Glutamatergic neuron (in vitro differentiated cells): ENCODE results near the gene SELENBP1. TPM values are rescaled to one million over a fixed set of nuclear protein-coding genes. Genes with fewer than 3 reads are reported as not detected.

Experiments used
- DNase-seq: peaks from one replicate; pipeline ENCODE4 v3.0.0; 2022
- H3K27ac Mint-ChIP-seq: one replicate; pipeline ENCODE4 v1.8.0; 2020; ENCODE audit warnings: mild to moderate bottlenecking, mixed read lengths, inconsistent platforms; ENCODE audit not compliant: unreplicated experiment
- H3K27me3 Mint-ChIP-seq: one replicate; pipeline ENCODE4 v1.8.0; 2020; ENCODE audit warnings: mild to moderate bottlenecking, moderate library complexity, mixed read lengths, inconsistent platforms; ENCODE audit not compliant: unreplicated experiment
- H3K36me3 Mint-ChIP-seq: one replicate; pipeline ENCODE4 v1.8.0; 2020; ENCODE audit warnings: mild to moderate bottlenecking, mixed read lengths, inconsistent platforms; ENCODE audit not compliant: unreplicated experiment
- H3K4me1 Mint-ChIP-seq: one replicate; pipeline ENCODE4 v1.8.0; 2020; ENCODE audit warnings: mild to moderate bottlenecking, low read depth, mixed read lengths, inconsistent platforms; ENCODE audit not compliant: unreplicated experiment
- H3K4me3 Mint-ChIP-seq: one replicate; pipeline ENCODE4 v1.8.0; 2020; ENCODE audit warnings: mild to moderate bottlenecking, mixed read lengths, inconsistent platforms; ENCODE audit not compliant: unreplicated experiment
- H3K9me3 Mint-ChIP-seq: one replicate; pipeline ENCODE4 v1.8.0; 2020; ENCODE audit warnings: mild to moderate bottlenecking, moderate library complexity, mixed read lengths, inconsistent platforms; ENCODE audit not compliant: unreplicated experiment
- long read RNA-seq: library from polyadenylated mRNA; unstranded; transcript quantifications from one replicate; pipeline ENCODE4 v2.0.0, GENCODE V29; 2020; ENCODE audit not compliant: unreplicated experiment
- total RNA-seq: library from RNA; stranded (reverse); fragmentation: NEBNext Ultra II Directional; extraction: Animal tissue kit (Norgen Biotek cat#: 25700); gene quantifications from one replicate; pipeline ENCODE4 v1.2.1, GENCODE V29; 2021; ENCODE audit not compliant: unreplicated experiment
- TF ChIP-seq, protein P1 (sequence below): fragments of 200-600 bp; sonication (generic); IDR thresholded peaks from one replicate; pipeline ENCODE4 v1.5.0; 2021; ENCODE audit not compliant: partially characterized antibody, unreplicated experiment

The SELENBP1 gene
- 2.9 TPM for total RNA-seq
- long read RNA-seq, partial matches to known transcripts, result 1 of 3 reads
- long read RNA-seq, other reads (novel, unspliced or antisense), result 0 of 3 reads

DNA sequence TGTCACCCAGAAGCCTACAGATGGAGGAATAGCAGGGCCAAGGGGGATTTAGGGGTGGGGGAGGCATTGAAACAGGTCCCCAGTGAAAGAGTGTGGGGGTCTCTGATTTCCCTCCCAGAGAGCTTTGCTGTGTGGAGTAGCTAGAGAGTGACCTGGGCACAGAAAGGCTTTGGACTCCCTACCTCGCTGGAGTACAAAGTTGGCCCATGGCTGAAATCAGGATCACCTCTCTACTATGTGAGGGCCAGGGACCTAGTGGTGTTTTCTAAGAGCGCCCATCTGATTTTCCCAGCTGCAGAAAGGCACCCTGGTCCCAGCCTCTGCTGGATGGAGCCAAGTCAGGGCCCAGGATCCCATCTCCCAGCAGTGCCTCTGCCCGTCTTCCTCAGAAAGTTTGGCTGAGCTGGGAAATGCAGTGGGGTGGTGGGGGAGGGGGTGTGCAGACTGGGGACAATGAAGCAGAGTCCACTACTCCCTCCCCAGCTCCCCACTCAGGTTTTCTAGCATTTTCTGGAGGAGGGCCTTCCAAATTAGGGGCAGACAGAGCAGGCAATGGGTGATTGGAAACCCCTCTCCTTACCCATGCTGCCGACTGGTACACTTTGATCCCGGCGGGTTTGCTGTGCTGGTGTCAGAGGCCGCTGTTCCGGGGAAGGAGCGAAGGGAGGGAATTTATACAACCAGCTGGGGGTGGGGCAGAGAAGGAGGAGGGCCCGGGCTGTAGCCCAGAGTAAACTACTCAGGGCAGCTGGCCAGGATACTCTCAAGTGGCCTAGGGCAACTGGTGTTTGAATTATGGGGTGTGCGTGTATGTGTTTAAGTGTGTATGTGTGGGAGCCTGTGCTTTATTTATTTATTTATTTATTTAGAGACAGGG is at the start of gene SELENBP1:
Gene SELENBP1 (minus strand): TSS at position 648 of the 877 bp plus-strand sequence. CDS start 64 bp downstream, at position 584.
- Mint-ChIP-seq H3K27me3 (peaks cover 7% of the 10 kb centered on the region), H3K4me3 (no peak within 1 kb of the TSS), H3K27ac (no peak within 1 kb of the TSS), H3K9me3 (no peaks in the 10 kb centered on the region), H3K36me3 (no peaks in the 10 kb centered on the region), H3K4me1 (peaks cover 5% of the 10 kb centered on the region)
- DNase-seq, result peak; percentile 35
- TF ChIP-seq, protein P1, sequence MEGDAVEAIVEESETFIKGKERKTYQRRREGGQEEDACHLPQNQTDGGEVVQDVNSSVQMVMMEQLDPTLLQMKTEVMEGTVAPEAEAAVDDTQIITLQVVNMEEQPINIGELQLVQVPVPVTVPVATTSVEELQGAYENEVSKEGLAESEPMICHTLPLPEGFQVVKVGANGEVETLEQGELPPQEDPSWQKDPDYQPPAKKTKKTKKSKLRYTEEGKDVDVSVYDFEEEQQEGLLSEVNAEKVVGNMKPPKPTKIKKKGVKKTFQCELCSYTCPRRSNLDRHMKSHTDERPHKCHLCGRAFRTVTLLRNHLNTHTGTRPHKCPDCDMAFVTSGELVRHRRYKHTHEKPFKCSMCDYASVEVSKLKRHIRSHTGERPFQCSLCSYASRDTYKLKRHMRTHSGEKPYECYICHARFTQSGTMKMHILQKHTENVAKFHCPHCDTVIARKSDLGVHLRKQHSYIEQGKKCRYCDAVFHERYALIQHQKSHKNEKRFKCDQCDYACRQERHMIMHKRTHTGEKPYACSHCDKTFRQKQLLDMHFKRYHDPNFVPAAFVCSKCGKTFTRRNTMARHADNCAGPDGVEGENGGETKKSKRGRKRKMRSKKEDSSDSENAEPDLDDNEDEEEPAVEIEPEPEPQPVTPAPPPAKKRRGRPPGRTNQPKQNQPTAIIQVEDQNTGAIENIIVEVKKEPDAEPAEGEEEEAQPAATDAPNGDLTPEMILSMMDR, result no peak

DNA sequence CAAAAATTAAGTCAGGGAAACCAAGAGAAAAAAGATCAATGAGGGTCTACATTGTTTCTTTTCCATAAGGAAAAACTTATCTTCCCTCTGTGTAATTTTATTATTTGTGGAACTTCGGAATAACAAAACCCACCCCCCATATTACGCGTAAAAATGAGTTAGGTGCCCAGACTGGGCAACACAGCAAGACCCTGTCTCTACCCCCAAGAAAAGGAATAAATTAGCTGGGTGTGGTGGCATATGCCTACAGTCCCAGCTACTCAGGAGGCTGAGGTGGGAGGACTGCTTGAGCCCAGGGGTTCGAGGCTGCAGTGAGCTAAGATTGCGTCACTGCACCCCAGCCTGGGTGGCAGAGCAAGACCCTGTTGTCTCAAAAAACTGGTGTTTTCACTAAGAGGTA is 47.3 kb upstream of the SELENBP1 start:
- Mint-ChIP-seq H3K4me1 (no peaks in the 10 kb centered on the region), H3K4me3 (no peak overlapping the region), H3K9me3 (peaks cover 1% of the 10 kb centered on the region), H3K36me3 (no peaks in the 10 kb centered on the region), H3K27me3 (no peaks in the 10 kb centered on the region), H3K27ac (no peak overlapping the region)
- no peak for DNase-seq
- TF ChIP-seq, protein P1, result no peak

DNA sequence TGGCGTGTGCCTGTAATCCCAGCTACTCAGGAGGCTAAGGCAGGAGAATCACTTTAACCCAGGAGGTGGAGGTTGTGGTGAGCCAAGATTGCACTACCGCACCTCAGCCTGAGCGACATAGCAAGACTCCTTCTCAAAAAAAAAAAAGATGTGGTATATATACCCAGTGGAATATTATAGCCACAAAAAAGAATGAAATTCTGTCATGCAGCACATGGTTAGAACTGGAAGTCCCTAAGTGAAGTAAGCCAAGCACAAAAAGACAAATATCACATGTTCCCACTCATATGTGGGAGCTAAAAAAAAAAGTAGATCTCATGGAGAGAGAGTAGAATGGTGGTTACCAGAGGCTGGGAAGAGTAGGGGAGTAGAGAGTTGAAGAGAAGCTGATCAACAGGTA is 45.6 kb upstream of the SELENBP1 start:
- Mint-ChIP-seq H3K27ac (no peak overlapping the region), H3K9me3 (peaks cover 1% of the 10 kb centered on the region), H3K27me3 (no peaks in the 10 kb centered on the region), H3K4me3 (no peak overlapping the region), H3K4me1 (no peaks in the 10 kb centered on the region), H3K36me3 (no peaks in the 10 kb centered on the region)
- DNase-seq, result no peak
- TF ChIP-seq, protein P1, result no peak

DNA sequence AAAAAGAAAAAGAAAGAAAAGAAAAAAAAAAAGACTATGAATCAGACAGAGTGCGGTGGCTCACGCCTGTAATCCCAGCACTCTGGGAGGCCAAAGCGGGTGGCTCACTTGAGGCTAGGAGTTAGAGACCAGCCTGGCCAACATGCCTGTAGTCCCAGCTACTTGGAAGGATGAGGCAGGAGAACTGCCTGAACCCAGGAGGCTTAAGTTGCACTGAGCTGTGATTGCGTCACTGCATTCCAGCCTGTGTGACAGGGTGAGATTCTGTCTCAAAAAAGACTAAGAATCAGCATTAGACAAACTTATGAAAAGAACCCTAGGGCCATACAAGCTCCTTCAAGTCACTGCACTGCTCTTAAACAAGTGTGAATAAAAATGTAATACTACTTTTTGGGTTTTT is 43.7 kb upstream of the SELENBP1 start:
- TF ChIP-seq, protein P1, result no peak
- H3K9me3 Mint-ChIP-seq, result peaks cover 1% of the 10 kb centered on the region
- no peaks in the 10 kb centered on the region for H3K4me1 Mint-ChIP-seq
- H3K27me3 Mint-ChIP-seq, result no peaks in the 10 kb centered on the region
- H3K4me3 Mint-ChIP-seq, result no peak overlapping the region
- H3K36me3 Mint-ChIP-seq, result no peaks in the 10 kb centered on the region
- no peak for DNase-seq
- no peak overlapping the region for H3K27ac Mint-ChIP-seq

DNA sequence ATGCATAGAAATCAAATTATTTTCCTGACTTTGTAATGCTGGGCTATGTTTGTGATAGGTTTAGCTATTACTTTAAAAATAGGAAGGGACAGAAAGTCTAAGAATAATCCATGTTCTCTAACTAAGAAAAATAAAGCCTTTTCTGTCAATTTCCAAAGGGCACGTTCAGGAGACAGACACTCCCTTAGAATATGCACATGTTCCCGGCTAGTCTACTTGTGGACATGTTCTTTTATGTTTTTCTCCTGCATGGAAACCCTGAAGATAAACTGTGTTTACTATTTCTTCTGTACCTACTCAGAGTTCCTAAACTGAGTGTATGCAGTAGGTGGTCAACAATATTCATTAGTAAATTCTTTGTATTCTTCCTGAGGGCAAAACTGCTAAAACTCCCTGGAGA is 39.4 kb upstream of the SELENBP1 start:
- TF ChIP-seq, protein P1, result no peak
- H3K36me3 Mint-ChIP-seq, result no peaks in the 10 kb centered on the region
- no peaks in the 10 kb centered on the region for H3K4me1 Mint-ChIP-seq
- DNase-seq, result no peak
- peaks cover 5% of the 10 kb centered on the region for H3K27me3 Mint-ChIP-seq
- H3K27ac Mint-ChIP-seq, result no peak overlapping the region
- peaks cover 1% of the 10 kb centered on the region for H3K9me3 Mint-ChIP-seq
- no peak overlapping the region for H3K4me3 Mint-ChIP-seq
